SK-N-SH treated with all-trans-retinoic acid at 6 μM for 48 hours (cell line): ENCODE measurements around the gene PTGER2.

ENCODE experiments used
- ATAC-seq: fragments of 200-7000 bp; cut with Tn5 transposase; 3 replicates; pipeline ENCODE4 v1.9.1; 2020; ENCODE audit warnings: mild to moderate bottlenecking, moderate library complexity
- ARNTL ChIP-seq: fragments of 450-650 bp; formaldehyde crosslinking; IDR thresholded peaks from 2 replicates; pipeline ENCODE4 v1.5.0; 2020; ENCODE audit warnings: low read depth, mild to moderate bottlenecking, moderate library complexity, borderline replicate concordance
- BACH2 ChIP-seq: fragments of 250-450 bp; sonication (Bioruptor Pico); IDR thresholded peaks from 2 replicates; pipeline ENCODE4 v1.9.0; 2021; ENCODE audit warnings: mild to moderate bottlenecking, borderline replicate concordance
- CREB5 ChIP-seq: fragments of 250-450 bp; sonication (Bioruptor Pico); IDR thresholded peaks from 2 replicates; pipeline ENCODE4 v1.5.1; 2020; ENCODE audit warnings: low read depth, mild to moderate bottlenecking, moderate library complexity
- CSDC2 ChIP-seq: fragments of 250-450 bp; sonication (Bioruptor Pico); IDR thresholded peaks from 2 replicates; pipeline ENCODE4 v1.5.0; 2020; ENCODE audit warnings: mild to moderate bottlenecking, moderate library complexity
- GLIS3 ChIP-seq: fragments of 250-450 bp; sonication (Bioruptor Pico); IDR thresholded peaks from 2 replicates; pipeline ENCODE4 v1.5.0; 2020; ENCODE audit warnings: mild to moderate bottlenecking, moderate library complexity
- ISL1 ChIP-seq: fragments of 250-450 bp; sonication (Bioruptor Pico); IDR thresholded peaks from 2 replicates; pipeline ENCODE4 v2.1.2; 2022; ENCODE audit warnings: mild to moderate bottlenecking, moderate library complexity
- OSR1 ChIP-seq: fragments of 250-450 bp; sonication (Bioruptor Pico); IDR thresholded peaks from 2 replicates; pipeline ENCODE4 v1.8.0; 2022; ENCODE audit warnings: moderate library complexity, mild to moderate bottlenecking, inconsistent platforms
- PATZ1 ChIP-seq: fragments of 250-450 bp; sonication (Bioruptor Pico); IDR thresholded peaks from 2 replicates; pipeline ENCODE4 v1.8.0; 2020; ENCODE audit warnings: mild to moderate bottlenecking, moderate library complexity, borderline replicate concordance
- POU6F1 ChIP-seq: fragments of 250-450 bp; sonication (Bioruptor Pico); IDR thresholded peaks from 2 replicates; pipeline ENCODE4 v1.8.0; 2021; ENCODE audit warnings: low read depth, mild to moderate bottlenecking, moderate library complexity, borderline replicate concordance
- PPARA ChIP-seq: fragments of 250-450 bp; sonication (Bioruptor Pico); IDR thresholded peaks from 2 replicates; pipeline ENCODE4 v1.5.0; 2020; ENCODE audit warnings: mild to moderate bottlenecking, borderline replicate concordance
- RARB ChIP-seq: fragments of 250-450 bp; sonication (Bioruptor Pico); IDR thresholded peaks from 2 replicates; pipeline ENCODE4 v1.8.0; 2021; ENCODE audit warnings: mild to moderate bottlenecking, moderate library complexity
- SNAI2 ChIP-seq: fragments of 250-450 bp; sonication (Bioruptor Pico); IDR thresholded peaks from 2 replicates; pipeline ENCODE4 v1.5.0; 2020; ENCODE audit warnings: mild to moderate bottlenecking, moderate library complexity
- TCF4 ChIP-seq: fragments of 250-450 bp; sonication (Bioruptor Pico); IDR thresholded peaks from 2 replicates; pipeline ENCODE4 v1.8.0; 2021; ENCODE audit warnings: mild to moderate bottlenecking, moderate library complexity, borderline replicate concordance
- TOX ChIP-seq: fragments of 250-450 bp; sonication (Bioruptor Pico); IDR thresholded peaks from 2 replicates; pipeline ENCODE4 v1.8.0; 2021; ENCODE audit warnings: mild to moderate bottlenecking, moderate library complexity, borderline replicate concordance
- TSHZ2 ChIP-seq: fragments of 250-450 bp; sonication (Bioruptor Pico); IDR thresholded peaks from 2 replicates; pipeline ENCODE4 v1.5.0; 2020; ENCODE audit warnings: mild to moderate bottlenecking, moderate library complexity
- ZC3H10 ChIP-seq: fragments of 250-450 bp; sonication (Bioruptor Pico); IDR thresholded peaks from 2 replicates; pipeline ENCODE4 v1.5.1; 2021; ENCODE audit warnings: mild to moderate bottlenecking, moderate library complexity
- ZFP3 ChIP-seq: fragments of 250-450 bp; sonication (Bioruptor Pico); IDR thresholded peaks from 2 replicates; pipeline ENCODE4 v1.5.0; 2020; ENCODE audit warnings: mild to moderate bottlenecking, moderate library complexity
- ZFP30 ChIP-seq: fragments of 450-650 bp; formaldehyde crosslinking; IDR thresholded peaks from 2 replicates; pipeline ENCODE4 v1.5.0; 2022; ENCODE audit warnings: mild to moderate bottlenecking, moderate library complexity
- ZNF565 ChIP-seq: fragments of 450-650 bp; formaldehyde crosslinking; conservative IDR thresholded peaks from 2 replicates; pipeline ENCODE4 v1.5.0; 2020; ENCODE audit warnings: low read depth, mild to moderate bottlenecking, moderate library complexity
- ZNF70 ChIP-seq: fragments of 450-650 bp; formaldehyde crosslinking; IDR thresholded peaks from 2 replicates; pipeline ENCODE4 v1.5.0; 2020; ENCODE audit warnings: mild to moderate bottlenecking, moderate library complexity
- ZNF8 ChIP-seq: fragments of 450-650 bp; formaldehyde crosslinking; IDR thresholded peaks from 2 replicates; pipeline ENCODE4 v1.5.0; 2020; ENCODE audit warnings: mild to moderate bottlenecking, moderate library complexity
- TF ChIP-seq, protein P1 (sequence below): fragments of 250-450 bp; sonication (Bioruptor Pico); IDR thresholded peaks from 2 replicates; pipeline ENCODE4 v1.5.1; 2021; ENCODE audit warnings: mild to moderate bottlenecking, moderate library complexity

Gene PTGER2

DNA sequence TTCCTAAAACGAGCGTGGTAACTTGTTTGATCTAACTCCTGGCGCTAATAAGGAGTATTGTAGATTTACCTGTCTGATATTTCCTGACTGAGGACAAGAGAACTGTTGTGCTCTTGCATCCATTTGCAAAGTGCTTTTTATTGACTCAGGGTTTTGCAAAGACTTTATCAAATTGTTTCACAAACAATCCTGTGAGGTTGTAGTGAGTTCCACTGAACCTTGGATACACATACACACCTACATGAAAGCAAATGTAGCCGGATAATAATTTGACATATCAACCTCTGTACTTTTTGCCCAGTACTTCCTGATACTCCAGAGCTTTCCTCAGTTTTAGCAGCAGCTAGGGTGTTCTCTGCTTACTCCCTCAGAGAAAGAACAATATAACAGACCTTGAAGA is 6.7 kb upstream of the PTGER2 start:
- TF ChIP-seq OSR1 (CRISPR knock-in tag) (no peak), BACH2 (CRISPR knock-in tag) (no peak), CSDC2 (CRISPR knock-in tag) (no peak), TCF4 (CRISPR knock-in tag) (no peak), PPARA (CRISPR knock-in tag) (no peak), GLIS3 (no peak), PATZ1 (no peak), TSHZ2 (CRISPR knock-in tag) (no peak), ZC3H10 (no peak), ZFP30 (CRISPR knock-in tag) (no peak), ZNF8 (CRISPR knock-in tag) (no peak), RARB (CRISPR knock-in tag) (no peak), TOX (CRISPR knock-in tag) (no peak), CREB5 (CRISPR knock-in tag) (no peak), ZNF70 (CRISPR knock-in tag) (no peak), ARNTL (CRISPR knock-in tag) (no peak), ZNF565 (CRISPR knock-in tag) (no peak)
- TF ChIP-seq, protein P1, sequence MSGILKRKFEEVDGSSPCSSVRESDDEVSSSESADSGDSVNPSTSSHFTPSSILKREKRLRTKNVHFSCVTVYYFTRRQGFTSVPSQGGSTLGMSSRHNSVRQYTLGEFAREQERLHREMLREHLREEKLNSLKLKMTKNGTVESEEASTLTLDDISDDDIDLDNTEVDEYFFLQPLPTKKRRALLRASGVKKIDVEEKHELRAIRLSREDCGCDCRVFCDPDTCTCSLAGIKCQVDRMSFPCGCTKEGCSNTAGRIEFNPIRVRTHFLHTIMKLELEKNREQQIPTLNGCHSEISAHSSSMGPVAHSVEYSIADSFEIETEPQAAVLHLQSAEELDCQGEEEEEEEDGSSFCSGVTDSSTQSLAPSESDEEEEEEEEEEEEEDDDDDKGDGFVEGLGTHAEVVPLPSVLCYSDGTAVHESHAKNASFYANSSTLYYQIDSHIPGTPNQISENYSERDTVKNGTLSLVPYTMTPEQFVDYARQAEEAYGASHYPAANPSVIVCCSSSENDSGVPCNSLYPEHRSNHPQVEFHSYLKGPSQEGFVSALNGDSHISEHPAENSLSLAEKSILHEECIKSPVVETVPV (CRISPR knock-in tag), result no peak
- TF ChIP-seq, all 23 proteins: peak for 0

GRCh38 chr14:52307905-52308304 is 6.2 kb upstream of the PTGER2 start:
- ATAC-seq, result no peak
- TF ChIP-seq POU6F1 (no peak), CSDC2 (CRISPR knock-in tag) (no peak), TSHZ2 (CRISPR knock-in tag) (no peak), TOX (CRISPR knock-in tag) (no peak), RARB (CRISPR knock-in tag) (no peak), ZNF70 (CRISPR knock-in tag) (no peak), ARNTL (CRISPR knock-in tag) (no peak), ISL1 (CRISPR knock-in tag) (no peak), TCF4 (CRISPR knock-in tag) (no peak), SNAI2 (CRISPR knock-in tag) (no peak), ZFP30 (CRISPR knock-in tag) (no peak), ZNF565 (CRISPR knock-in tag) (no peak), GLIS3 (no peak), ZFP3 (CRISPR knock-in tag) (no peak), PPARA (CRISPR knock-in tag) (no peak), PATZ1 (no peak), ZNF8 (CRISPR knock-in tag) (no peak), OSR1 (CRISPR knock-in tag) (no peak)
- TF ChIP-seq, protein P1 (CRISPR knock-in tag), result no peak

More for the DNA sequence above, 6.7 kb upstream of the PTGER2 start:
- ATAC-seq, result no peak
